HG03095 (cell line): ENCODE data around the gene PLPP4.
"Not testable (repeated sequence)": the region's sequence is repeated elsewhere in the genome, so short reads cannot be mapped to it uniquely, and the experiment has no call there.

Source experiments
- ATAC-seq: cut with Tn5 transposase; IDR thresholded peaks from one replicate; pipeline ENCODE4 v1.9.1; 2021; ENCODE audit warnings: moderate library complexity; ENCODE audit not compliant: unreplicated experiment

PLPP4 gene

DNA sequence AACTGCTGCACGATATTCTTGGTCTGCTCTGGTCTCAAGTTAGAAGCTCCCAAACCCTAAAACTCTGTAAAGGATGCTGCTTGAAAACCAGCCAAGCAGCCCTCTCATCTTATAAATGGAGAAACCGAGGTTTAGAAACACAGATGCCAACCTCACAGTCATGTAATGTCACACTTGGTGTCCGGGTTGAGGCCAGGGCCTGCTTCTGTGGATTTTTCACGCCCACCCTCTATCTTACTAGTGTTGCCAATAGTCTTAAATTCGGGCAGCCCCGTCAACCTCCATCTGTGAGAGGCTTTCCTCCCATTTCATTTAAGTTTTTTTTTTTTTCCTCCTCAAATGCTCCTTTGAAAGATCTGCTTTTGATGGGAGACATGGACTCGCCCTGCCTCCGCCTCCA is 28.9 kb downstream of the PLPP4 start:
- ATAC-seq, result no peak

- ATAC-seq, result no peak
Observed at GRCh38 chr10:120486671-120487205, 29.7 kb downstream of the PLPP4 start.

GRCh38 chr10:120490288-120490687 is 33.3 kb downstream of the PLPP4 start:
- no peak for ATAC-seq

- no peak for ATAC-seq
Observed at GRCh38 chr10:120492346-120492745, 35.3 kb downstream of the PLPP4 start.

DNA sequence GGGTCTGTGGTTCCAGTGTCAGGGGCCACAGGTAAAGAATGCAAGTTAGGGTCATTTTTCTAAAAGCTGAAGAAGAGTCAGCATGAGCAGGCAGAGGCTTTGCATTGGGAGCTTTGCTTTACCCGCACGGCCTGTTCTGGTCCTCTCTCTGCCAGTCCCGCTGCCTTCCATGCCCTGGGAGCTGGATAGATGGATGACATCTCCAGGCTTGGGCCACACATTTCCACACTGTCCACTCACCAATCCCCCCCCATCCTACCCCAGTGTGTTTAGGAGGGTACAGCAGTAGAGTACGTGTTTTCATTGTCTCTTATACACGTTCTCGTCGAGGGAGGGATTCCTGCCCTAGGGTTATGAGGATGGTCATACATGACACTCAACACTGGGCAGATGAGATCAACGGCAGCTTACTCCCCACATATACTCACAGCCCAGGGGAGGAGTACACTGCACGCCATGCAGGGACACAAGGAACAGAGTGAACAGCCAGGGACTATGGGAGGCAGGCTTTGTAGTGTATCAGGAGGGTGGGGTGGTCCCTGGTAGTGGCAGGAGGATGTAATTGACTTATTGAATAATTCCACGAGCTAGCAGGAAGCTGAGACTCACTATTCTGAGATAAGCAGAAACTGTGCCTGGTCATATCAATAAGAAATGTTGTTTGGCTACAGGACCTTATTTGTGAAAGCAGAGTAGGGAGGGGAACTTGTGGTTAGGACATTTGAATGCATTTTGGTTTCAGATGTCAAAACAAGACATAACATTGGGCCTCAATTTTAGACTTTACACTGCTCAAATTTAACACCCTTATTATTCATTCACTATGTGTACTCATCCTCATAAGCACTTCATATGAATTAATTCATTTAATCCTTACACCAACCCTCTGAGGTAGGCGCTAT is 36.6 kb downstream of the PLPP4 start:
- no peak for ATAC-seq

DNA sequence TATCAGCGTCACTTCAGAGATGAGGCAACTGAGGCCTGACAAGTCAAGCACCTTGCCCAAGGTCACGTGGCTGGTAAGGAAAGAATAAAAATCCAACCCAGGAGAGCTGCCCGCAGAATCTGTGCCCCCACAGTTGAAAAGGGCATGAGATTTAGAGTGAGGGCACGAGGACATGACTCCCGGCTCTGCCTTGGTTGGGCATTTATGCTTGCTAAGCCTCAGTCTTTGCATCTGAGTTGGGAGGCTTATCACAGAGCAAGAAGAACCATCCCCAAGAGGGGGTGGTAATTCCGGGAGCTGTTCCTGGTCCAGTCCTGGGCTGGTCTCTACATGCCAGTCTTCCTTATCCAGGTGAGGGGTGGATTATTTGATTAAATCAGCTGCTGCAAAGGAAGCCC is 37.3 kb downstream of the PLPP4 start:
- no peak for ATAC-seq

DNA sequence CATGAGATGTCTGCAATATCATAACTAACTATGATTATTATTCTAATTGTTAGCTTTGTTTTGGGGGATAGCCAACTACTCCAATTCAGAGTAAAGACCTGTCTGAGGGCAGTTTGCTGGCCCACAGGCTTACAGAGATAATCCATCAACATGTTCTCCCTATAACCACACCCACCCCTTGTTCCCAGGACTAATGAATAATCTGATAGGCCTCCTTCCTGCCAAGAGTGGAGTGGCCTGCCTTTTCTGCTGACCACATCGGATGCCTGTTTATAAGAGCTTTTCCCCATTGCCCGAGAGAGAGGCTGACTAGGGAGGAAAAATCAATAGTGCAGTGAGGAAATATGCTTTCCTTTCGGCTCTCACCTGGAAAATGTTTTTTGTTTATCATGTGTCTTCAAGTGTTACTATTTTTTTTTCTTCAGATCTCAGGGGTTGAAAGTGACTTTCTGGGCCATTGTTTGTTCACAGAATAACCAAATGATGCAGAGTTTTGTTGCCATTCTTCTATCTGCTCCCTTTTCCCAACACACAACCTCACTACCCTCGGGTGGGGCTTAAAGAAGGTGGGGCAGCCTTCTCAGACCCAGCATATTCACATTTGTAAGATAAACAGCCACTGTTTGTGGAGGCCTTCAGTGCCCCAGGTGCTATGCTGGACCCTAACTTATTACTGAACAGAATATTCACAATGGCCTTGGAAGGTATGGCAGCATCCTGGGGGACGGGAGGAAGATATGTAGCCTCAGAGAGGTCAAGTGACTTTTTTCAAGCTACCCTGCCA is 38.4 kb downstream of the PLPP4 start:
- no peak for ATAC-seq

DNA sequence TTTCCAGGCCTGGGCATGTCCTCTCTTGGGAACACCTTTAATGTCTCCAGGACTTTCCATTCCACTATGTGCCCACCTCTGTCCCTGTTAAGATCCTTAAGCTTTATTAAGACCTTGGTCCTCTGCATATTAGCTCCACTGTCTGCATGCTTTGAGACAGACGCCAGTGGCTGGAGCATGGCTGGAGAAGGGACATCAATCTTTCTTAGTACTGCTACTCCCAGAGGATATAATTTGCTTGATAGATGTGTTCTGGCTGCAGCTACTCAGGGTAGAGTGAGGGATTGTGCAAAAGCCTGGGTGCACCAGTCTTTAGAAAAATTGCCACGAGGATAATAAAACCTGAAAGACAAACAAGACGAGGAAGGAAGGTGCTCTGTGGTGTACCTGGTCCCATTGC is 42.9 kb downstream of the PLPP4 start:
- no peak for ATAC-seq

DNA sequence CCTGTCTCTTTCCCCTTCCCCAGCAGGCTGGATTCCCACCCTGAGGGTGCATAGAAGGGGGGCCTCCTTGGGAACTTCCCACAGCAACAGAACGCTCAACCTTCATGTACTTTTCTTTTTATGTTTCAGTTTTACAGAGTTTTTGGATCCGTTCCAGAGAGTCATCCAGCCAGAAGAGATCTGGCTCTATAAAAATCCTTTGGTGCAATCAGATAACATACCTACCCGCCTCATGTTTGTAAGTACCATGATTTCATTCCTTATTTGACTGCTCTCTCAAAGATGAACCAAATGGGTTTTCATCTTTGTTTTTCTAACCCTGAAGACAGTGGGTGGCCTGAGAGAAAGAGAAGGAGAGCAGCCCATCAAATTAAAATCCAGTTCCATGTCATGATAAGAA is 46.7 kb downstream of the PLPP4 start:
- ATAC-seq, result no peak

DNA sequence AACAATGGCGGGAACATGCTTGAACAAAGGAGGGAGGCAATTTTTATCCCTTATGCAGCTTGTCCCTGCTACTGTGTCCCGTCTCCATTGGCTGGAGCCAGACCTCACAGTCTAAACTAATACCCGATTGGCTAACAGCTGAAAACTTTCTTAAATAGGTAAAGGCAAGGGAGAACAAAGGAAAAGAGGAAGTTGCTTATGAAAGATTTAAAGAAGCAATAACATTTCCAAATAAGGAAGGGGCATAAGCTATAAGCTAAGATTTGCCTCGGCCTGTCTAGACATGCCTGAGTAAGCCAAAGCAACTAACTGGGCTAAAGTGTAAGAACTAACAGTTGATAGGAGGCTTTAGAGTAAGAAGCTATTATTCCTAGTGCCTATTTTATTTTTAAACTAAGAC is 47.2 kb downstream of the PLPP4 start:
- ATAC-seq, result not testable (repeated sequence)

DNA sequence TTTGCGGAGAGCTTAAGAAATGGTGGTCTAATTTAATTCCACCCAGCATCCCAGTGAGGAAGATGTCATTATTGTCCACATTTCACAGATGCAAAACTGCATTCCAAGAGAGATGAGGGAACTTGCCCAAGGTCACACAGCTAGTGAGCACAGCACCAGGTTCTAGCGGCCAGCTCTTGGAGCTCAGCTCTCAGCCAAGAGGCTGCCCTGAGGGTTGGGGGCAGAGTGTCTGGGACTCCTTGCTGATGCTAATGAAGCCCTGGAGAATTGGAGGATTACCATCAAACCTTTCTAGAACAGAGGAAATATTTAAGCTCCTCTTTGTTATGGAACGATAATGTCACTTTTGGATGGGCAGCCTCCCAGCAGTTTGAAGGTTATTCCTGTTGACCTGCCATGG is 48.0 kb downstream of the PLPP4 start:
- ATAC-seq, result no peak

GRCh38 chr10:120505866-120506265 is 48.8 kb downstream of the PLPP4 start:
- no peak for ATAC-seq

DNA sequence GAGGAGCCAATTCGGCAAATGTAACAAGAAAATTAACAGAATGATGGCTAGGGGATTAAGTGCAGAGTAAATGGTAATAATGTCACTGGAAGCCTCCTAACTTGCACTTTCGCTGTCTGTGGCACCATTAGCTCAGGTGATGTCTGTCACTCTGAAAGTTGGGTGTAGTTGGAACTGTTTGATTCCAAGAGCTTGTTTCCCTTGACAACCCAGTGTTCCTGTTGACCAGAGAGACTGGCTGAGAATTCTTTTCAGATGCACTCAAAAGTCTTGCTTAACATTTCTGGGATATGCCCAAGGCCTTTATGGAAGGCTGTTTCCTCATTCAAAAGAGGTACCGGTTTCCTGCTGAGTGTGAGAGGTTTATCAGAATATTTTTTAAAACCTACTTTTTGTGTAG is 49.6 kb downstream of the PLPP4 start:
- no peak for ATAC-seq

DNA sequence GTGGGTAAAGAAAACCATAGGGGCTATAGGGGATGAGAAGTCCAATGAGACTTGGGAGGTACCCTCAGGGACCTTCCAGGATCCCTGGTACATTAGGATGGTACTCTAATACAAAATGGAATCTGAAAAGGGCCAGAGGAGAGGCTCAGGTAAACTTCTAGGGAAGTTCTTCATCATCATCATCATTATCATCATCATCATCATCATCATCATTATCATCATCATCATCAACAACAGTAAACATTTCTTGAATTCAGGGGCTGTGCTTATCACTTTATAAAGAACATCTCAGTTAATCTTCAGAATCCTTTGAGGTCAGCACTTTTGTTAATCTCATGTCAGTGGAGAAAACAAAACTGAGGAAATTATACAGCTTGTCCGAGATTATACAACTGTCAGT is 50.1 kb downstream of the PLPP4 start:
- no peak for ATAC-seq

- no peak for ATAC-seq
Observed at GRCh38 chr10:120507651-120508050, 50.6 kb downstream of the PLPP4 start.

GRCh38 chr10:120508393-120508792 is 51.4 kb downstream of the PLPP4 start:
- no peak for ATAC-seq

- no peak for ATAC-seq
Observed at GRCh38 chr10:120508966-120509365, 51.9 kb downstream of the PLPP4 start.

DNA sequence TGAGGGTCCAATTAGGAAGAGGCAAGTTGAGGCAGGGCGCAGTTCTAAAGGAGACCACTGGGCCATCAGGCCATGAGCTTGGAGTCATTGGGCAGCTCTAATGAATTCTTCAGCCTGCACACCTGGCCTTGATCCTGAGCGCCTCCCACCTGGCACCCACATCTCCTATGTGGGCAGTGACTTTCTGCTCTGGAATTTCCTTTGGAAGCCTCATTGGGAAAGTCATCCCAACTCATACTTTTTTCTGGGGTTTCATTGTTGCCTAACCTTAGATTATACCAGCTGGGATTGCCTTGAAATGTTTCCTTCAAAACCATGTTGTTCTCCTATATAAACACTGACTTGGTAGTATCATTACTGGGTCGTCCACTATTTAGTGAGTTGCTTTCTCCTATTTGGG is 54.1 kb downstream of the PLPP4 start:
- ATAC-seq, result no peak

GRCh38 chr10:120513307-120513796 is 56.3 kb downstream of the PLPP4 start:
- ATAC-seq, result no peak

DNA sequence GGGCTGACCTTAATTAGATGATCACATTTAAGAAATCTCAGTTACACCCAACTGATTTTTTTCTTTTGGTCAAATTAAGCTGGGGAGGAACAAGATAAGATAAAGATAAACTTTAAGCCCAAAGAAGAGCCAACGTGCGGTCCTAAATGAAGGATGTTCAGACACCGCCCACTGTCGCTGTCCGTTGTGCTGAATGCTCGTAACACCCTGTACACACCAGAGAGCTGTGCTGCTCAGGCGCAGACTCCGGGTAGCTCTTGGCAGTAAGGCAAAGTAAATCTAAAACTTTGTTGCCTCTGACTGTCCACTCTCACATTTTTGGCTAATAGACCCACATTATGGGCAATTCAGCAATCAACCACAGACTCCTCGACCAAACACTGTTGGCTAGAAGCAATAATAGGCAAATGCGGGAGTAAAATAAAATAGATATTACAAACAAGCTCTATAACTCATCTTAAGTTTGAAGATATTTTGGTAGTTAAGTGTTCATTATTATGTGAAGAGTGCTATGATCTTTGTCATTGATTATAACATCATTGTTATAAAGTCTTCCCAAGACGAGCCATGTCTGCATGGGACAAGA is 57.1 kb downstream of the PLPP4 start:
- no peak for ATAC-seq

GRCh38 chr10:120514959-120515358 is 57.9 kb downstream of the PLPP4 start:
- ATAC-seq, result no peak
